HCT116 (cell line): ENCODE results near the gene PRPF19.

ENCODE experiments used
- EZH2 ChIP-seq: fragments of 200-600 bp; sonication (generic); IDR thresholded peaks from 2 replicates; pipeline ENCODE4 v1.6.1; 2017; ENCODE audit warnings: antibody characterized with exemption, mixed run types
- POLR2A ChIP-seq: IDR thresholded peaks from 2 replicates; pipeline ENCODE4 v1.7.0; 2011; ENCODE audit warnings: borderline replicate concordance; ENCODE audit not compliant: insufficient read depth, insufficient read length; ENCODE audit errors: extremely low read depth
- POLR2AphosphoS5 ChIP-seq: IDR thresholded peaks from 2 replicates; pipeline ENCODE4 v1.6.1; 2011; ENCODE audit warnings: mild to moderate bottlenecking, low read depth, low read length, moderate library complexity
- SIN3A ChIP-seq: IDR thresholded peaks from 2 replicates; pipeline ENCODE4 v1.6.1; 2012; ENCODE audit warnings: low read depth
- YY1 ChIP-seq: IDR thresholded peaks from 2 replicates; pipeline ENCODE4 v1.6.1; 2011; ENCODE audit warnings: low read length, low read depth, moderate library complexity, mild to moderate bottlenecking; ENCODE audit not compliant: insufficient replicate concordance; ENCODE audit errors: extremely low read depth
- TF ChIP-seq, protein P1 (sequence below), 3 experiments: fragments of 200-600 bp in 1 of 3; sonication (generic) in 1 of 3; IDR thresholded peaks in 2 of 3; conservative IDR thresholded peaks in 1 of 3; 2 replicates each; pipeline ENCODE4 v1.5.1; 2012 to 2017; ENCODE audit warnings: low read depth in 2 of 3, low read length in 2 of 3, antibody characterized with exemption in 1 of 3, borderline replicate concordance in 1 of 3, control low read depth in 1 of 3, mild to moderate bottlenecking in 1 of 3, mixed read lengths in 1 of 3, mixed run types in 1 of 3, moderate library complexity in 1 of 3; ENCODE audit not compliant: insufficient read depth in 1 of 3
- TF ChIP-seq, protein P2 (sequence below): IDR thresholded peaks from 2 replicates; pipeline ENCODE4 v1.6.1; 2012; ENCODE audit warnings: low read depth

DNA sequence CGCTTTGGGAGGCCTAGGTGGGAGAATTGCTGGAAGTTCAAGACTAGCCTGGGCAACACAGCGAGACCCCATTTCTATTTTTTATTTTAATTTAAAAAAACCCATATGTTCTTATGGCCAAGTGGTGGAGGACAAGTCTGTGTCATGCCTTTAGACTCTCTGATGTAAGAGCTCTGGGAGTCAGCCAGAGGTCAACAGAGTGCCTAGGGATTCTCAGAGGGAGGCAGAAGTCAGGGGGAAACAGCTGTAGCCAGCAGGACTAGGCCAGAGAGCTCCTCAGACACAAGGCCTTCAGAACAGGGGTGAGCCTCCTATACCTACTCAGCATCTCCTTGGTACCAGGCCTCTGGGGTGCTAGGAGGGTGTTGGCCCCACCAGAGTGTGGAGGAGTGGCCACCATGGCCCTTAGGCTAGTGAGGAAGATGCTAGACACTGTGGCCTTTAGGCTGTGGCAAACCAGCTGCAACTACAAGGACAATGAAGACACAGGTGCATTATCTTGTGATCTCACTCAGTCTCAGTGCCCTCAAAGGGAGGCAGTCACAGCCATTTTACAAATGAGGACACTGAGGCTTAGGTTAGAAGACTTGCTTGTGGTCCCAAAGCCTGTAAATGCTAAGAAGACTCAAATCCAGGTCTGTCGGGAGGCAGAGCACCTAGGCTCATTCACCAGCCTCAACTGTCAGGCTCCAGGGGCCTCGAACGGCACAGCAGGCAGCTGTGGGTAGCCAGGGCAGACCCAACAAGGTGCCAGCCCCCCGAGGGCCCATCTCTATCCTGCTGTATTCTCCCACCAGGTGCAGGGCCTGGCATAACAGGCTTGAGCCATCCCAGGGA is 34.0 kb downstream of the PRPF19 start:
- TF ChIP-seq, protein P1, sequence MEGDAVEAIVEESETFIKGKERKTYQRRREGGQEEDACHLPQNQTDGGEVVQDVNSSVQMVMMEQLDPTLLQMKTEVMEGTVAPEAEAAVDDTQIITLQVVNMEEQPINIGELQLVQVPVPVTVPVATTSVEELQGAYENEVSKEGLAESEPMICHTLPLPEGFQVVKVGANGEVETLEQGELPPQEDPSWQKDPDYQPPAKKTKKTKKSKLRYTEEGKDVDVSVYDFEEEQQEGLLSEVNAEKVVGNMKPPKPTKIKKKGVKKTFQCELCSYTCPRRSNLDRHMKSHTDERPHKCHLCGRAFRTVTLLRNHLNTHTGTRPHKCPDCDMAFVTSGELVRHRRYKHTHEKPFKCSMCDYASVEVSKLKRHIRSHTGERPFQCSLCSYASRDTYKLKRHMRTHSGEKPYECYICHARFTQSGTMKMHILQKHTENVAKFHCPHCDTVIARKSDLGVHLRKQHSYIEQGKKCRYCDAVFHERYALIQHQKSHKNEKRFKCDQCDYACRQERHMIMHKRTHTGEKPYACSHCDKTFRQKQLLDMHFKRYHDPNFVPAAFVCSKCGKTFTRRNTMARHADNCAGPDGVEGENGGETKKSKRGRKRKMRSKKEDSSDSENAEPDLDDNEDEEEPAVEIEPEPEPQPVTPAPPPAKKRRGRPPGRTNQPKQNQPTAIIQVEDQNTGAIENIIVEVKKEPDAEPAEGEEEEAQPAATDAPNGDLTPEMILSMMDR (IDR thresholded peaks at IDR 0.05 in 2 of 3, conservative IDR thresholded peaks at IDR 0.05 in 1 of 3; ENCODE audit: borderline replicate concordance in 1 of 3, insufficient read depth in 1 of 3, low read depth in 2 of 3, low read length in 2 of 3): no peak
- TF ChIP-seq SIN3A: no peak
- no peak for TF ChIP-seq EZH2
- no peak for TF ChIP-seq YY1
- TF ChIP-seq POLR2AphosphoS5: no peak
- TF ChIP-seq, protein P2, sequence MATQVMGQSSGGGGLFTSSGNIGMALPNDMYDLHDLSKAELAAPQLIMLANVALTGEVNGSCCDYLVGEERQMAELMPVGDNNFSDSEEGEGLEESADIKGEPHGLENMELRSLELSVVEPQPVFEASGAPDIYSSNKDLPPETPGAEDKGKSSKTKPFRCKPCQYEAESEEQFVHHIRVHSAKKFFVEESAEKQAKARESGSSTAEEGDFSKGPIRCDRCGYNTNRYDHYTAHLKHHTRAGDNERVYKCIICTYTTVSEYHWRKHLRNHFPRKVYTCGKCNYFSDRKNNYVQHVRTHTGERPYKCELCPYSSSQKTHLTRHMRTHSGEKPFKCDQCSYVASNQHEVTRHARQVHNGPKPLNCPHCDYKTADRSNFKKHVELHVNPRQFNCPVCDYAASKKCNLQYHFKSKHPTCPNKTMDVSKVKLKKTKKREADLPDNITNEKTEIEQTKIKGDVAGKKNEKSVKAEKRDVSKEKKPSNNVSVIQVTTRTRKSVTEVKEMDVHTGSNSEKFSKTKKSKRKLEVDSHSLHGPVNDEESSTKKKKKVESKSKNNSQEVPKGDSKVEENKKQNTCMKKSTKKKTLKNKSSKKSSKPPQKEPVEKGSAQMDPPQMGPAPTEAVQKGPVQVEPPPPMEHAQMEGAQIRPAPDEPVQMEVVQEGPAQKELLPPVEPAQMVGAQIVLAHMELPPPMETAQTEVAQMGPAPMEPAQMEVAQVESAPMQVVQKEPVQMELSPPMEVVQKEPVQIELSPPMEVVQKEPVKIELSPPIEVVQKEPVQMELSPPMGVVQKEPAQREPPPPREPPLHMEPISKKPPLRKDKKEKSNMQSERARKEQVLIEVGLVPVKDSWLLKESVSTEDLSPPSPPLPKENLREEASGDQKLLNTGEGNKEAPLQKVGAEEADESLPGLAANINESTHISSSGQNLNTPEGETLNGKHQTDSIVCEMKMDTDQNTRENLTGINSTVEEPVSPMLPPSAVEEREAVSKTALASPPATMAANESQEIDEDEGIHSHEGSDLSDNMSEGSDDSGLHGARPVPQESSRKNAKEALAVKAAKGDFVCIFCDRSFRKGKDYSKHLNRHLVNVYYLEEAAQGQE: no peak
- TF ChIP-seq POLR2A: no peak
